CD14-positive monocyte (primary cell): ENCODE data around the gene TRPV4. TPM values are rescaled to one million over a fixed set of nuclear protein-coding genes. Genes with fewer than 3 reads are reported as not detected.

Source experiments
- DNase-seq, 3 donors: peaks; one replicate each; pipeline ENCODE4 v3.0.0-alpha.2; 2011 to 2022
- H2AFZ ChIP-seq: 2 replicates; pipeline ENCODE4 v1.6.0; 2012; ENCODE audit warnings: mild to moderate bottlenecking, low read depth, low read length, inconsistent platforms; ENCODE audit not compliant: insufficient read depth, poor library complexity, severe bottlenecking
- H3K27ac ChIP-seq, 2 donors: 1 replicate in 1 of 2; 2 replicates in 1 of 2; pipeline ENCODE4 v1.5.1; 2012 to 2013; ENCODE audit warnings: low read length in 2 of 2, control low read depth in 1 of 2, inconsistent platforms in 1 of 2, low read depth in 1 of 2, mild to moderate bottlenecking in 1 of 2
- H3K27me3 ChIP-seq, 2 donors: one replicate each; pipeline versions ENCODE4 v1.6.0 to v1.6.1; 2011 to 2013; ENCODE audit warnings: low read length in 2 of 2; ENCODE audit not compliant: control insufficient read depth in 2 of 2, insufficient read depth in 2 of 2
- H3K36me3 ChIP-seq, 2 donors: replicated peaks in 1 of 2; 1 replicate in 1 of 2; 2 replicates in 1 of 2; pipeline versions ENCODE4 v1.5.1 to v1.6.1; 2012 to 2013; ENCODE audit warnings: low read length in 2 of 2, control low read depth in 1 of 2, inconsistent platforms in 1 of 2, mild to moderate bottlenecking in 1 of 2; ENCODE audit not compliant: insufficient read depth in 2 of 2, control insufficient read depth in 1 of 2
- H3K4me1 ChIP-seq, 2 donors: 1 replicate in 1 of 2; 2 replicates in 1 of 2; pipeline versions ENCODE4 v1.5.1 to v1.6.1; 2012 to 2013; ENCODE audit warnings: low read length in 2 of 2, control low read depth in 1 of 2, inconsistent platforms in 1 of 2, mild to moderate bottlenecking in 1 of 2, moderate library complexity in 1 of 2; ENCODE audit not compliant: insufficient read depth in 2 of 2, control insufficient read depth in 1 of 2
- H3K4me2 ChIP-seq: replicated peaks from 2 replicates; pipeline ENCODE3; 2012; ENCODE audit warnings: low read length, moderate library complexity, mild to moderate bottlenecking; ENCODE audit not compliant: poor library complexity, severe bottlenecking; ENCODE audit errors: extremely low read depth
- H3K4me3 ChIP-seq, 3 experiments: fragments of 200-600 bp in 1 of 3; sonication (generic) in 1 of 3; replicated peaks in 1 of 3; 1 replicate in 2 of 3; 2 replicates in 1 of 3; pipeline ENCODE4 v1.5.1; 2011 to 2013; ENCODE audit warnings: low read length in 3 of 3, mild to moderate bottlenecking in 3 of 3, control low read depth in 2 of 3, low read depth in 2 of 3, inconsistent platforms in 1 of 3, moderate library complexity in 1 of 3
- H3K79me2 ChIP-seq: 2 replicates; pipeline ENCODE4 v1.6.0; 2012; ENCODE audit warnings: mild to moderate bottlenecking, control low read depth, inconsistent platforms, low read length, moderate library complexity; ENCODE audit not compliant: insufficient read depth
- H3K9ac ChIP-seq: 2 replicates; pipeline ENCODE4 v1.6.0; 2017; ENCODE audit warnings: low read length, mild to moderate bottlenecking; ENCODE audit not compliant: insufficient read depth, poor library complexity, severe bottlenecking
- H3K9me3 ChIP-seq, 2 donors: replicated peaks in 1 of 2; 1 replicate in 1 of 2; 2 replicates in 1 of 2; pipeline versions ENCODE4 v1.5.1 to v1.6.1; 2012 to 2013; ENCODE audit warnings: low read length in 2 of 2, control low read depth in 1 of 2; ENCODE audit not compliant: control insufficient read depth in 1 of 2, insufficient read depth in 1 of 2
- H4K20me1 ChIP-seq: 2 replicates; pipeline ENCODE4 v1.6.0; 2012; ENCODE audit warnings: mild to moderate bottlenecking, low read length, control low read depth, moderate library complexity; ENCODE audit not compliant: insufficient read depth
- H3K27ac Mint-ChIP-seq, 7 donors: one replicate each; pipeline ENCODE4 v1.8.0; 2020; ENCODE audit warnings: mild to moderate bottlenecking in 7 of 7, mixed read lengths in 7 of 7, moderate library complexity in 6 of 7, inconsistent platforms in 2 of 7
- H3K27me3 Mint-ChIP-seq, 3 donors: one replicate each; pipeline ENCODE4 v1.8.0; 2021 to 2022; ENCODE audit warnings: low read depth in 3 of 3, mild to moderate bottlenecking in 3 of 3, mixed read lengths in 3 of 3, moderate library complexity in 3 of 3, inconsistent platforms in 1 of 3
- H3K36me3 Mint-ChIP-seq, 2 donors: one replicate each; pipeline ENCODE4 v1.8.0; 2020; ENCODE audit warnings: mixed read lengths in 2 of 2, inconsistent platforms in 1 of 2, mild to moderate bottlenecking in 1 of 2
- H3K4me1 Mint-ChIP-seq: one replicate; pipeline ENCODE4 v1.8.0; 2020; ENCODE audit warnings: mild to moderate bottlenecking, mixed read lengths
- H3K4me3 Mint-ChIP-seq, 2 donors: one replicate each; pipeline ENCODE4 v1.8.0; 2020; ENCODE audit warnings: mild to moderate bottlenecking in 2 of 2, mixed read lengths in 2 of 2, moderate library complexity in 1 of 2
- H3K9me3 Mint-ChIP-seq, 7 donors: one replicate each; pipeline ENCODE4 v1.8.0; 2020 to 2022; ENCODE audit warnings: mixed read lengths in 7 of 7, mild to moderate bottlenecking in 6 of 7, moderate library complexity in 6 of 7, inconsistent platforms in 2 of 7
- whole genome bisulfite sequencing: methylation state at CpG from one replicate; pipeline ENCODE4 v1.1.5; 2013; ENCODE audit warnings: missing lambda C conversion rate; ENCODE audit not compliant: insufficient coverage; 5-methylcytosine and 5-hydroxymethylcytosine counted together
- intact Hi-C, 2 donors: fragments of 100-400 bp; cut with micrococcal nuclease; formaldehyde crosslinking; loops; one replicate each; pipeline versions ENCODE4 v1.15.0 to v1.15.1; 2023
- polyA plus RNA-seq, 3 donors: library from polyadenylated mRNA; depleted of rRNA in 1 of 3; unstranded in 2 of 3; stranded (reverse) in 1 of 3; fragments of 300-500 nt in 2 of 3; fragments of >200 nt in 1 of 3; fragmentation: Illumina TruSeq in 2 of 3; gene quantifications; 1 replicate in 2 of 3; 2 replicates in 1 of 3; pipeline ENCODE4 v1.2.3, GENCODE V29; 2012 to 2021
- TF ChIP-seq, protein P1 (sequence below): fragments of 200-600 bp; IDR thresholded peaks from one replicate; pipeline ENCODE4 v1.8.0; 2022; ENCODE audit warnings: antibody characterized with exemption, mild to moderate bottlenecking

TRPV4 gene
- polyA plus RNA-seq, 3 donors, result 0.64 to 3.1 (median 2.0) TPM

DNA sequence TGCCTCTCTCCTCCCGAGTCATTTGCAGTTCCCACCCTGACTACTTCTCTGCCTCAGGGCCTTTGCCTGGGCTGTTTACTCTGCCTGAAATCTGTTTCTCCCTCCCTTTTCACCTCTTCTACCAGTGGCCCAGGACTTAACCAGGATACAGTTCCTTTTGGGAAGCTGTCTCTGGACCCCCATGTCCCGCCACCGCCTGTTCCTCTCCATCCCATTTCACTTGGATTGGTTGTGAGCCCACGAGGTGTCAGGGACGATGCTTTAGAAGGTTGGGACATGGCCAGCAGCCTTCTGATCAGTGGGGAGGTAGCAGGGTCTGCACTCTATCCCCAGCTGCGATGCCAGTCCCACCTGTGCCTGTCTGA, 67.8 kb downstream of the TRPV4 start:
- Mint-ChIP-seq H3K4me1 (peaks cover 18% of the 10 kb centered on the region), H3K4me3 (no peak overlapping the region), H3K36me3 (peaks cover 0 to 9% of the 10 kb centered on the region in 2 donors), H3K9me3 (peaks cover 5 to 16% (median 12%) of the 10 kb centered on the region in 7 donors), H3K27ac (no peak overlapping the region), H3K27me3 (peaks cover 4 to 7% (median 6%) of the 10 kb centered on the region in 3 donors)
- H3K27me3 ChIP-seq, result no peaks in the 10 kb centered on the region
- peaks cover 2 to 17% of the 10 kb centered on the region in 2 donors for H3K4me1 ChIP-seq
- H3K79me2 ChIP-seq, result no peaks in the 10 kb centered on the region
- no peaks in the 10 kb centered on the region for H4K20me1 ChIP-seq
- H3K4me3 ChIP-seq, result no peak overlapping the region
- TF ChIP-seq, protein P1, sequence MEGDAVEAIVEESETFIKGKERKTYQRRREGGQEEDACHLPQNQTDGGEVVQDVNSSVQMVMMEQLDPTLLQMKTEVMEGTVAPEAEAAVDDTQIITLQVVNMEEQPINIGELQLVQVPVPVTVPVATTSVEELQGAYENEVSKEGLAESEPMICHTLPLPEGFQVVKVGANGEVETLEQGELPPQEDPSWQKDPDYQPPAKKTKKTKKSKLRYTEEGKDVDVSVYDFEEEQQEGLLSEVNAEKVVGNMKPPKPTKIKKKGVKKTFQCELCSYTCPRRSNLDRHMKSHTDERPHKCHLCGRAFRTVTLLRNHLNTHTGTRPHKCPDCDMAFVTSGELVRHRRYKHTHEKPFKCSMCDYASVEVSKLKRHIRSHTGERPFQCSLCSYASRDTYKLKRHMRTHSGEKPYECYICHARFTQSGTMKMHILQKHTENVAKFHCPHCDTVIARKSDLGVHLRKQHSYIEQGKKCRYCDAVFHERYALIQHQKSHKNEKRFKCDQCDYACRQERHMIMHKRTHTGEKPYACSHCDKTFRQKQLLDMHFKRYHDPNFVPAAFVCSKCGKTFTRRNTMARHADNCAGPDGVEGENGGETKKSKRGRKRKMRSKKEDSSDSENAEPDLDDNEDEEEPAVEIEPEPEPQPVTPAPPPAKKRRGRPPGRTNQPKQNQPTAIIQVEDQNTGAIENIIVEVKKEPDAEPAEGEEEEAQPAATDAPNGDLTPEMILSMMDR, result no peak
- WGBS, result 94% methylated on average over 2 of the region's 6 CpGs
- no peak overlapping the region for H3K27ac ChIP-seq
- no peaks in the 10 kb centered on the region for H3K36me3 ChIP-seq
- no peak overlapping the region for H2AFZ ChIP-seq
- intact Hi-C loops, result no loop called here
- H3K9ac ChIP-seq, result no peak overlapping the region
- peaks cover 9 to 15% of the 10 kb centered on the region in 2 donors for H3K9me3 ChIP-seq
- H3K4me2 ChIP-seq, result no peak overlapping the region
- no peak for DNase-seq

- peaks cover 5 to 16% (median 12%) of the 10 kb centered on the region in 7 donors for H3K9me3 Mint-ChIP-seq
- Histone ChIP-seq H3K36me3 (no peaks in the 10 kb centered on the region), H3K4me1 (peaks cover 2 to 20% of the 10 kb centered on the region in 2 donors), H2AFZ (no peak overlapping the region), H3K27ac (no peak overlapping the region), H3K79me2 (no peaks in the 10 kb centered on the region), H4K20me1 (no peaks in the 10 kb centered on the region), H3K4me2 (no peak overlapping the region), H3K9me3 (peaks cover 9 to 15% of the 10 kb centered on the region in 2 donors), H3K27me3 (no peaks in the 10 kb centered on the region), H3K9ac (no peak overlapping the region), H3K4me3 (no peak overlapping the region)
- peak overlapping the region in 1 of 7 donors; percentile 13 for H3K27ac Mint-ChIP-seq
- WGBS, result 94% methylated on average over 5 of the region's 18 CpGs
- peaks cover 22% of the 10 kb centered on the region for H3K4me1 Mint-ChIP-seq
- TF ChIP-seq, protein P1, result no peak
- no peak overlapping the region for H3K4me3 Mint-ChIP-seq
- DNase-seq, result no peak
- intact Hi-C loops, result no loop called here
- H3K36me3 Mint-ChIP-seq, result peaks cover 0 to 9% of the 10 kb centered on the region in 2 donors
- peaks cover 4 to 7% (median 6%) of the 10 kb centered on the region in 3 donors for H3K27me3 Mint-ChIP-seq
These were observed 68.3 kb downstream of the TRPV4 start for GRCh38 chr12:109764776-109765445.
